ENCODE data around the gene IVNS1ABP. TPM values are rescaled to one million over a fixed set of nuclear protein-coding genes. Genes with fewer than 3 reads are reported as not detected.
A peak's percentile ranks its signal among the peaks of the same experiment; 100 is the strongest.

Gene IVNS1ABP
- polyA plus RNA-seq, 2 of the 4 experiments (the other 2 are of a cell fraction) = 71.4 to 72.0 TPM

- ChIA-PET POLR2A (no interaction called here), CTCF (no interaction called here)
- FAIRE-seq = no peak
Observed at GRCh38 chr1:185358957-185359356, 41.9 kb upstream of the IVNS1ABP start.

GRCh38 chr1:185355947-185356346 lies 38.9 kb upstream of the IVNS1ABP start:
- H3K27ac ChIP-seq = no peak overlapping the region
- POLR2A ChIA-PET = no interaction called here
- CTCF ChIA-PET = interaction anchor here (1.8 kb wide), 1 partner anchor 9 kb away, joined by 3 read pairs; no protein-coding TSS in a partner anchor
- H3K4me2 ChIP-seq = no peak overlapping the region
- DNase-seq (ENCODE audit: low read depth in 1 of 2, low spot score in 1 of 2) (no peak), ATAC-seq (no peak), FAIRE-seq (no peak)
- H3K4me1 ChIP-seq = peaks cover 9% of the 10 kb centered on the region; the same call in 2 of the 3 replicates
- TF ChIP-seq CTCF (IDR thresholded peaks at IDR 0.05) (no peak), ZC3H11A (IDR thresholded peaks at IDR 0.05) (no peak), RAD21 (conservative IDR thresholded peaks at IDR 0.05 in 1 of 2, IDR thresholded peaks at IDR 0.05 in 1 of 2) (no peak), PBX3 (IDR thresholded peaks at IDR 0.05) (no peak), USF2 (IDR thresholded peaks at IDR 0.05) (no peak)
- no peaks in the 10 kb centered on the region for H3K9me3 ChIP-seq
- 50% methylated on average over 2 of the region's 2 CpGs for WGBS (ENCODE audit: missing lambda C conversion rate)
- H3K4me3 ChIP-seq = no peak overlapping the region

More at GRCh38 chr1:185358957-185359356, 41.9 kb upstream of the IVNS1ABP start:
- Histone ChIP-seq H3K4me3 (no peak overlapping the region), H3K9me3 (no peaks in the 10 kb centered on the region), H3K4me1 (peaks cover 12% of the 10 kb centered on the region; the same call in 2 of the 3 replicates), H3K4me2 (no peak overlapping the region), H3K27ac (0 out of 6 replicates have a peak overlapping the region, but pooled peaks of 1 of the 2 experiments have one; percentile 17)
- 89% methylated on average over 3 of the region's 3 CpGs for WGBS (ENCODE audit: missing lambda C conversion rate)
- TF ChIP-seq RFX5 (IDR thresholded peaks at IDR 0.05) (no peak), FOSB (CRISPR knock-in tag; IDR thresholded peaks at IDR 0.05) (no peak), JUNB (IDR thresholded peaks at IDR 0.05) (no peak), POLR2AphosphoS2 (conservative IDR thresholded peaks at IDR 0.05; ENCODE audit: low read length) (no peak), HOXA7 (CRISPR knock-in tag; IDR thresholded peaks at IDR 0.05) (no peak), ZSCAN20 (CRISPR knock-in tag; IDR thresholded peaks at IDR 0.05) (no peak), MAFK (IDR thresholded peaks at IDR 0.05; ENCODE audit: partially characterized antibody) (no peak), TP53 (CRISPR knock-in tag; IDR thresholded peaks at IDR 0.05) (no peak), JUN (IDR thresholded peaks at IDR 0.05) (no peak), ELK1 (IDR thresholded peaks at IDR 0.05; ENCODE audit: low read depth, low read length) (no peak), CHD4 (IDR thresholded peaks at IDR 0.05; ENCODE audit: borderline replicate concordance) (no peak), RAD21 (conservative IDR thresholded peaks at IDR 0.05 in 1 of 2, IDR thresholded peaks at IDR 0.05 in 1 of 2) (no peak), TFCP2L1 (CRISPR knock-in tag; IDR thresholded peaks at IDR 0.05) (no peak), HOXB13 (CRISPR knock-in tag; IDR thresholded peaks at IDR 0.05; ENCODE audit: low read depth) (no peak), GATA3 (IDR thresholded peaks at IDR 0.05; ENCODE audit: borderline replicate concordance) (no peak), KDM1A (IDR thresholded peaks at IDR 0.05; ENCODE audit: low read depth) (no peak), ATOH8 (CRISPR knock-in tag; IDR thresholded peaks at IDR 0.05; ENCODE audit: low read depth) (no peak)
- no peak for DNase-seq (ENCODE audit: low read depth in 1 of 2, low spot score in 1 of 2)
- ATAC-seq = no peak
